ENCODE measurements around the gene METTL5. TPM values are rescaled to one million over a fixed set of nuclear protein-coding genes. Genes with fewer than 3 reads are reported as not detected.
A peak's percentile ranks its signal among the peaks of the same experiment; 100 is the strongest.

Gene METTL5
- total and polyA plus RNA-seq, 9 of the 15 experiments (the other 6 are each of a cell fraction or from before 2014, with no cell fraction given): 149 to 471 (median 224) TPM

DNA sequence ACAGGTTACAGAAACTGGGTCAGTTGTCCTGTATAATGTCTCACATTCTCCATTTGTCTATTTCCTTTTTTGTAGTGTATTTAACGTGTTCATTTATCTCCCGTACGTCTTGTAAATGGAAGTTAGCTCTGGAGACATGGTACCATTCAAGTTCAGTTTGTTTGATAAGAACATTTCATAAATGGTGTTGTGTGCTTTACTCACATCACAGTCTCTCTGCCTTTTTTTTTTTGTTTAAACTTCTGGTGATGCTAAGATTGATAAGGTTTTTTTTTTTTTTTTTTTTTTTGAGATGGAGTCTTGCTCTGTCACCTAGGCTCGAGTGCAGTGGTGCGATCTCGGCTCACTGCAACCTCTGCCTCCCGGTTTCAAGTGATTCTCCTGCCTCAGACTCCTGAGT is 44.2 kb upstream of the METTL5 start (continued):
- 0 out of 2 replicates have a peak, but pooled peaks have one; percentile 10 for TF ChIP-seq NKRF (IDR thresholded peaks at IDR 0.05; ENCODE audit: borderline replicate concordance)
- TF ChIP-seq VEZF1 (CRISPR knock-in tag; IDR thresholded peaks at IDR 0.05): 0 out of 2 replicates have a peak, but pooled peaks have one; percentile 30
- no peak for TF ChIP-seq TCF3 (CRISPR knock-in tag; IDR thresholded peaks at IDR 0.05)
- TF ChIP-seq, protein P1, sequence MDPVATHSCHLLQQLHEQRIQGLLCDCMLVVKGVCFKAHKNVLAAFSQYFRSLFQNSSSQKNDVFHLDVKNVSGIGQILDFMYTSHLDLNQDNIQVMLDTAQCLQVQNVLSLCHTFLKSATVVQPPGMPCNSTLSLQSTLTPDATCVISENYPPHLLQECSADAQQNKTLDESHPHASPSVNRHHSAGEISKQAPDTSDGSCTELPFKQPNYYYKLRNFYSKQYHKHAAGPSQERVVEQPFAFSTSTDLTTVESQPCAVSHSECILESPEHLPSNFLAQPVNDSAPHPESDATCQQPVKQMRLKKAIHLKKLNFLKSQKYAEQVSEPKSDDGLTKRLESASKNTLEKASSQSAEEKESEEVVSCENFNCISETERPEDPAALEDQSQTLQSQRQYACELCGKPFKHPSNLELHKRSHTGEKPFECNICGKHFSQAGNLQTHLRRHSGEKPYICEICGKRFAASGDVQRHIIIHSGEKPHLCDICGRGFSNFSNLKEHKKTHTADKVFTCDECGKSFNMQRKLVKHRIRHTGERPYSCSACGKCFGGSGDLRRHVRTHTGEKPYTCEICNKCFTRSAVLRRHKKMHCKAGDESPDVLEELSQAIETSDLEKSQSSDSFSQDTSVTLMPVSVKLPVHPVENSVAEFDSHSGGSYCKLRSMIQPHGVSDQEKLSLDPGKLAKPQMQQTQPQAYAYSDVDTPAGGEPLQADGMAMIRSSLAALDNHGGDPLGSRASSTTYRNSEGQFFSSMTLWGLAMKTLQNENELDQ (CRISPR knock-in tag; IDR thresholded peaks at IDR 0.05; ENCODE audit: borderline replicate concordance): no peak
- TF ChIP-seq MTA2 (IDR thresholded peaks at IDR 0.05; ENCODE audit: low read depth): no peak
- TF ChIP-seq CC2D1A (IDR thresholded peaks at IDR 0.05): 0 out of 2 replicates have a peak, but pooled peaks have one; percentile 32
- TF ChIP-seq, protein P2, sequence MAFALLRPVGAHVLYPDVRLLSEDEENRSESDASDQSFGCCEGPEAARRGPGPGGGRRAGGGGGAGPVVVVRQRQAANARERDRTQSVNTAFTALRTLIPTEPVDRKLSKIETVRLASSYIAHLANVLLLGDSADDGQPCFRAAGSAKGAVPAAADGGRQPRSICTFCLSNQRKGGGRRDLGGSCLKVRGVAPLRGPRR (CRISPR knock-in tag; IDR thresholded peaks at IDR 0.05): no peak
- TF ChIP-seq RFX5 (IDR thresholded peaks at IDR 0.05; ENCODE audit: low read depth, low read length): no peak
- no peak for TF ChIP-seq ARID3A (IDR thresholded peaks at IDR 0.05; ENCODE audit: borderline replicate concordance, low read depth, low read length)
- no peak for TF ChIP-seq FUS (optimal IDR thresholded peaks at IDR 0.05; ENCODE audit: low read depth, low read length)
- TF ChIP-seq MLX (CRISPR knock-in tag; conservative IDR thresholded peaks at IDR 0.05): no peak

All from K562 (cell line).